ENCODE data around the gene PRKCH.

- TF ChIP-seq CTCF (IDR thresholded peaks at IDR 0.05; ENCODE audit: low read depth, low read length) (no peak), EZH2phosphoT487 (IDR thresholded peaks at IDR 0.05; ENCODE audit: low read depth) (no peak)
These were observed 1.5 kb downstream of the PRKCH start for GRCh38 chr14:61322799-61323290.
